AG04449 (cell line): ENCODE results near the gene DNAAF8.

Experiments
- CTCF ChIA-PET: fragments of 350-600 bp; formaldehyde crosslinking; extraction: SDS; loops from one replicate; lab custom pipeline; 2021; ENCODE audit warnings: antibody characterized with exemption; lab: Yijun Ruan, JAX
- POLR2A ChIA-PET: fragments of 400-600, 350-600 bp; formaldehyde crosslinking; extraction: SDS; loops from one replicate; lab custom pipeline; 2020; ENCODE audit warnings: antibody characterized with exemption, inconsistent platforms; lab: Yijun Ruan, JAX
- DNase-seq: peaks from one replicate; pipeline ENCODE4 v3.0.0-alpha.2; 2010; ENCODE audit warnings: low read depth, low spot score
- H3K4me3 ChIP-seq: 2 replicates; pipeline ENCODE4 v1.5.1; 2011; ENCODE audit warnings: low read depth, mild to moderate bottlenecking, control low read depth, low read length
- CTCF ChIP-seq: IDR thresholded peaks from one replicate; pipeline ENCODE4 v1.5.1; 2011; ENCODE audit warnings: mild to moderate bottlenecking, moderate library complexity, low read length, control low read depth, inconsistent platforms; ENCODE audit not compliant: insufficient read depth; ENCODE audit errors: missing control alignments

Gene DNAAF8

DNA sequence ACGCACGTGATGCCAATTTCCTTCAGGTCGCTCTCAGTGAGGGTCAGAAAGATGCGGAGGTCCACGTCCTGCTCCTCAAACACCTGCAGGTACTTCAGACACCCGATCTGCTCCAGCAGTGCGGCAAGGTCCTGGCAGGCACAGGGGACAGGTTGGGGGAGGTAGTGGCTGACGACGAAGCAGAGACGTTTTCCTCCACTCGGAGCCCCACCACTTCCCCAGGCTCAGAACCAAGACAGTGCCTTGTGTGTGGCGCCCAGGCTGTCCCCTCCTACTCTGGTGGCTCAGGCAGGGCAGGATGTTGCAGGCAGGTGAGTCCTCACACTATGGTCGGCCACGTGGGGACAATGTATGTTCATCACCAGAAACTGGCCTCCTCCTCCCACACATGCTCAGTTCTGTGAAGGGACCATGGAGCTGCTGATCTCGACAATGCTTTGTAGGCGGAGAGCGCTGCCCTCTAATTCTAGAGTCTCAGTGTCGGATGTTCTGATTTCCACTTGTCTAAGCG is 35.2 kb upstream of the DNAAF8 start:
- DNase-seq, result no peak
- ChIA-PET POLR2A (no interaction called here), CTCF (interaction anchor here (1.5 kb wide), 1 partner anchor 257 kb away, joined by 4 read pairs; no protein-coding TSS in a partner anchor)
- H3K4me3 ChIP-seq, result no peak overlapping the region
- no peak for TF ChIP-seq CTCF

DNA sequence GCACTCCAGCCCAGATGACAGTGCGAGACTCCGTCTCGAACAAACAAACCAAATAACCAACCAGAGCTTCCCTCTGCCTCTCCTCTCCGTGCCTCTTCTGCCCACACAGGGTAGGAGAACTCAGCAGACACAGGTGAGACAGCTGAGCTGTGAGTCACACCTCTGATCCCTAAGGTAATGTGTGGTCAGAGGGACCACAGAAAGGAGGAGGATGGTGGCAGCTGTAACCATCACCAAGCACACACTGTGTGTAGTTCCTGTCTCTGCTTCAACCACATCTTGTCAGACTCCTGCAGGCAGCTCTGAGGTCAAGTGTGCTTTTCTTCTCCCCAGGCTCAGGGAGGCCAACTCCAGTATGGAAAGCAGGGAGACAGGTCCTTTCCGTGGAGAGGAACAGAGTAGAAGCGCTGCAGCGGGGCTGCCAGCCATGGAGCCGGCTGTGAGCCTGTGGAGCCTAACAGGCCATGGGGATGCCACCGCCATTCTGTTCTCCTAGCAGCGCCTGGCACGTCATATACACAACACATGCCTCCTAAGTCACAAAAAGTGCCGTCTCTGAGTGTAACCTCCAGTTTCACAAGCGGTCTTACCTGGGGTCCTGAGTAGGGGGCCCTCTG is 33.8 kb upstream of the DNAAF8 start:
- DNase-seq, result no peak
- no peak overlapping the region for H3K4me3 ChIP-seq
- CTCF ChIA-PET, result interaction anchor here (1.4 to 1.5 kb wide), 2 partner anchors 10 to 255 kb away, joined by 4 read pairs; no protein-coding TSS in a partner anchor
- POLR2A ChIA-PET, result no interaction called here
- TF ChIP-seq CTCF, result no peak

DNA sequence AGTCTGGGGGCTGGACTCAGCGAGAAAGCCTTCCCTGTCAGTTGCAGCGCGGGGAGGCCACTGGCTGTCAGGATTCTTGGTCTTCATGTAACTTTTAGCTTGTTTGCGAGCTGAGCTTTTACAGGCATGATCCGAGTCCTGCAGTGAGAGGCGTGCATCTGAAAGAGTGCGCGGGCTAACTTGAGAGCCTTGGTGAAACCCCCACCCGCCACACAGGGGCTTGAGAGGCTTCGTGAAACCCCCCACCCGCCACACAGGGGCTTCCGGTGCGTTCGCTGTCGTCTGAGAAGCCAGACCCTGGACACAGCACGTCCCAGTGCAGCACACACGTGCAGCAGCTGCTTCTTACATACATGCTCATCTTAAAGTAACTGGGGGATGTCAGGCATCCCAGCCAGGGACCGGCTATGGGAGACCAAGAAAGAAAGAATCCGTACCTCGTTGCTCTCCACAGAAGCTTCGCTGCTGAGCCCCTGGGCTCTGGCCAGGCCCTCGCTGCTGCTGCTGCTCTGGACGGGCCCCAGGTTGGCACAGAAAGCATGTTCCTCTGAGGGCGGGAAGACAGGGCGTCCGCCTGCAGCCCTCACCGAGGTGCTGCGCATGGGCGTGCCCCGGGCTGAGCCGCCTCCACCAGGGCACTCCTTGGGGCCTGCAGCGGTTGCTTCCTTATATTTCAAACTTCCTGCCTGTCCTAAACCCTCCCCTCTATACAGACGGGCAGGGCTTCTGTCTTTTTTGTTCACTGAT is 33.2 kb upstream of the DNAAF8 start:
- TF ChIP-seq CTCF, result no peak
- no peak overlapping the region for H3K4me3 ChIP-seq
- POLR2A ChIA-PET, result no interaction called here
- no peak for DNase-seq
- CTCF ChIA-PET, result interaction anchor here (1.4 kb wide), 1 partner anchor 9 kb away, joined by 4 read pairs; no protein-coding TSS in a partner anchor

DNA sequence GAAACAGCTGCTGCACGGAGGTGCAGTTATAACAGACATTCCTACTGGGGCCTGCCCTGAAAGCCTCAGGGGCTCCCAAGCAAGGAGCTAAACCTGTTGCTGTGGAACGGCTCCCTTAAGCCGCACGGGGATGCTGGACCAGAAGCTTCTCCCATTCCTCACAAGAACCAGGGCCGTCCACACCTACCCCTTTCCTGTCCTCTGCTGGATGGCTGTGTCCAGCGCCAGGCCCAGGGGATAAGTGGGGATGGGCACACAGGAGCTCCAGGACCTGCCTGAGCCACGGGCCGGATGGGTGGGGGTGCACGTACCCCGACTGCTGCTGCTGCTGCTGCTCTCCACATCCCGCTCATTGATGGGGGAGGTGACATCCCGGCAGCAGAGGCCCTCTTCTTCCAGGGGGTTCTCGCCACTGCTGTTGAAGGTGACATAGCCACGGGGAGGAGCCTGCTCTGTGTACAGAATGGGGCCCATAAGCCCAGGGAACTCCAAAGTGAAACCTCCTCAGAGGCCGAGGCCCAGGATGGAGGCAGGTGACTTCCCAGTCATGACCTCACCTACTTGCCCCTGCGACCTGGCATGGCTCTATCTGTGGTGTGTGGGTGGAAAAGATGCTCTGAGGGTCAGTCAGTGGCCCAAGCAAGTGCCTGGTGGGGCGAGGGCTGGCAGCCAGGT is 32.4 kb upstream of the DNAAF8 start:
- CTCF ChIA-PET, result no interaction called here
- POLR2A ChIA-PET, result no interaction called here
- no peak for DNase-seq

DNA sequence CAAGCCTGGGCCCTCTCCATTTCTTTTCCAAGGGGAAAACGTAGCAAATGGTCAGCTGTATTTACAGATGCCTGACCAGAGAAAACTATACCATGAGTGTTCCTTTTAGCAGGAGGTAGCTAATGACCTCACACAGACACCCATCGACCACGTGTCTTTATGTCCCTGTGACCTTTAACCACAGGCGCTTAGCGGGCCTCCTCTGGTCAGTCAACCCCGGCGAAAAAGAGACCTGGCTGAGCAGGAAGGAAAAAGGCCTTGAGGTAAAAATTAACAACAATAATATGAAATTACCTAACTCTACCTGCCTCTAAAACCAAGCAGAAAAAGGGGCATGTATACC is 31.9 kb upstream of the DNAAF8 start:
- ChIA-PET POLR2A (no interaction called here), CTCF (no interaction called here)
- no peak overlapping the region for H3K4me3 ChIP-seq
- no peak for TF ChIP-seq CTCF
- DNase-seq, result no peak

More for the DNA sequence above, 32.4 kb upstream of the DNAAF8 start:
- no peak for TF ChIP-seq CTCF
- no peak overlapping the region for H3K4me3 ChIP-seq
